HCT116 (cell line): ENCODE data around the gene STARD7. TPM values are rescaled to one million over a fixed set of nuclear protein-coding genes. Genes with fewer than 3 reads are reported as not detected.

ENCODE experiments used
- ATAC-seq: fragments of 200-7000 bp; cut with Tn5 transposase; 2 replicates; pipeline ENCODE4 v1.9.1; 2020; ENCODE audit warnings: mild to moderate bottlenecking, moderate library complexity
- BruUV-seq: library from RNA; stranded (reverse); fragments of 400-500 nt; replicated peaks from 2 replicates; lab custom pipeline; 2021; lab: Mats Ljungman, UMichigan
- CTCF ChIA-PET: fragments of 300-600 bp; sonication (Branson Sonifier 250); formaldehyde crosslinking; loops from one replicate; lab custom pipeline; 2021; ENCODE audit warnings: antibody characterized with exemption; lab: Charles Lee
- POLR2A ChIA-PET: fragments of 300-600, 350-600 bp; sonication (Branson Sonifier 250); formaldehyde crosslinking; loops from one replicate; lab custom pipeline; 2021; ENCODE audit warnings: antibody characterized with exemption; lab: Charles Lee
- RAD21 ChIA-PET, 2 experiments: fragments of 300-600 bp; sonication (Branson Sonifier 250); formaldehyde crosslinking; loops; one replicate each; lab custom pipeline; 2023; ENCODE audit warnings: low total read pairs in 2 of 2; ENCODE audit not compliant: uncharacterized antibody in 2 of 2, unreplicated experiment in 2 of 2, low non-redundant PET in 1 of 2; lab: Charles Lee
- DNase-seq: peaks from one replicate; pipeline ENCODE4 v3.0.0-alpha.2; 2010; ENCODE audit warnings: low read depth, low spot score
- H2AFZ ChIP-seq: fragments of 200-600 bp; shearing (Covaris generic), sonication (generic); 2 replicates; pipeline ENCODE4 v1.6.1; 2017; ENCODE audit warnings: low read depth, mixed run types, mixed read lengths, antibody characterized with exemption, low read length; ENCODE audit not compliant: poor library complexity, severe bottlenecking
- H3K27ac ChIP-seq: 2 replicates; pipeline ENCODE4 v1.5.1; 2012; ENCODE audit warnings: low read depth, low read length
- H3K27me3 ChIP-seq: fragments of 200-600 bp; sonication (generic); 2 replicates; pipeline ENCODE4 v1.6.1; 2016; ENCODE audit warnings: mixed run types, low read length, mixed read lengths; ENCODE audit not compliant: insufficient read depth
- H3K36me3 ChIP-seq, 2 experiments: fragments of 200-500 bp in 1 of 2; fragments of 200-600 bp in 1 of 2; sonication (Bioruptor generic) in 1 of 2; sonication (generic) in 1 of 2; 2 replicates each; pipeline versions ENCODE4 v1.5.1 to v1.6.1; 2014 to 2016; ENCODE audit warnings: low read length in 2 of 2, inconsistent platforms in 1 of 2, mixed read lengths in 1 of 2, mixed run types in 1 of 2; ENCODE audit not compliant: insufficient read depth in 2 of 2, control insufficient read depth in 1 of 2
- H3K4me1 ChIP-seq, 2 experiments: fragments of 200-600 bp in 1 of 2; sonication (generic) in 1 of 2; 2 replicates each; pipeline versions ENCODE4 v1.5.1 to v1.6.1; 2012 to 2017; ENCODE audit warnings: low read length in 2 of 2, inconsistent platforms in 1 of 2, mild to moderate bottlenecking in 1 of 2, mixed read lengths in 1 of 2, mixed run types in 1 of 2, moderate library complexity in 1 of 2; ENCODE audit not compliant: insufficient read depth in 2 of 2, control insufficient read depth in 1 of 2
- H3K4me2 ChIP-seq: fragments of 200-600 bp; sonication (generic); 2 replicates; pipeline ENCODE4 v1.6.1; 2017; ENCODE audit warnings: mixed run types, low read length, mixed read lengths
- H3K4me3 ChIP-seq, 2 experiments: fragments of 200-600 bp in 1 of 2; sonication (generic) in 1 of 2; replicated peaks in 1 of 2; 2 replicates each; pipeline ENCODE4 v1.5.1; 2011 to 2016; ENCODE audit warnings: low read length in 2 of 2, control low read depth in 1 of 2, low read depth in 1 of 2, mild to moderate bottlenecking in 1 of 2, mixed read lengths in 1 of 2, mixed run types in 1 of 2
- H3K79me2 ChIP-seq: fragments of 200-600 bp; sonication (generic); 2 replicates; pipeline ENCODE4 v1.6.1; 2017; ENCODE audit warnings: mild to moderate bottlenecking, mixed run types, low read length, moderate library complexity, mixed read lengths; ENCODE audit not compliant: insufficient read depth
- H3K9ac ChIP-seq: fragments of 200-600 bp; sonication (generic); 2 replicates; pipeline ENCODE4 v1.6.1; 2016; ENCODE audit warnings: low read length, mixed read lengths
- H3K9me2 ChIP-seq: fragments of 200-600 bp; sonication (generic), shearing (Covaris generic); 2 replicates; pipeline ENCODE4 v1.6.1; 2017; ENCODE audit warnings: mixed run types, mild to moderate bottlenecking, moderate library complexity; ENCODE audit not compliant: insufficient read depth
- H3K9me3 ChIP-seq, 2 experiments: fragments of 200-500 bp in 1 of 2; fragments of 200-600 bp in 1 of 2; sonication (Bioruptor generic) in 1 of 2; sonication (generic) in 1 of 2; 2 replicates each; pipeline ENCODE4 v1.6.1; 2014 to 2017; ENCODE audit warnings: low read length in 2 of 2, mixed read lengths in 2 of 2, inconsistent platforms in 1 of 2, low read depth in 1 of 2, mild to moderate bottlenecking in 1 of 2, mixed run types in 1 of 2, moderate library complexity in 1 of 2; ENCODE audit not compliant: control insufficient read depth in 1 of 2, insufficient read depth in 1 of 2
- H4K20me1 ChIP-seq: fragments of 200-600 bp; sonication (generic), shearing (Covaris generic); 2 replicates; pipeline ENCODE4 v1.6.1; 2017; ENCODE audit warnings: mixed run types, mild to moderate bottlenecking, moderate library complexity; ENCODE audit not compliant: insufficient read depth
- CBX3 ChIP-seq: IDR thresholded peaks from 2 replicates; pipeline ENCODE4 v1.6.1; 2012; ENCODE audit warnings: low read depth
- CTCF ChIP-seq, 3 experiments: fragments of 200-600 bp in 1 of 3; sonication (generic) in 1 of 3; IDR thresholded peaks in 2 of 3; conservative IDR thresholded peaks in 1 of 3; 2 replicates each; pipeline ENCODE4 v1.5.1; 2012 to 2017; ENCODE audit warnings: low read depth in 2 of 3, low read length in 2 of 3, antibody characterized with exemption in 1 of 3, borderline replicate concordance in 1 of 3, control low read depth in 1 of 3, mild to moderate bottlenecking in 1 of 3, mixed read lengths in 1 of 3, mixed run types in 1 of 3, moderate library complexity in 1 of 3; ENCODE audit not compliant: insufficient read depth in 1 of 3
- ELF1 ChIP-seq: IDR thresholded peaks from 2 replicates; pipeline ENCODE4 v1.6.1; 2012; ENCODE audit warnings: low read depth, borderline replicate concordance
- EZH2 ChIP-seq: fragments of 200-600 bp; sonication (generic); IDR thresholded peaks from 2 replicates; pipeline ENCODE4 v1.6.1; 2017; ENCODE audit warnings: antibody characterized with exemption, mixed run types
- EZH2phosphoT487 ChIP-seq: fragments of 200-600 bp; IDR thresholded peaks from 2 replicates; pipeline ENCODE4 v1.6.1; 2018; ENCODE audit warnings: antibody characterized with exemption, borderline replicate concordance
- SP1 ChIP-seq: IDR thresholded peaks from 2 replicates; pipeline ENCODE4 v1.6.1; 2012; ENCODE audit warnings: low read depth
- TCF7L2 ChIP-seq: IDR thresholded peaks from 2 replicates; pipeline ENCODE4 v1.7.0; 2011; ENCODE audit warnings: borderline replicate concordance, inconsistent platforms; ENCODE audit not compliant: insufficient read depth, insufficient read length; ENCODE audit errors: extremely low read depth
- ZBTB33 ChIP-seq: IDR thresholded peaks from 2 replicates; pipeline ENCODE4 v1.6.1; 2011; ENCODE audit warnings: mild to moderate bottlenecking, low read length, moderate library complexity; ENCODE audit not compliant: insufficient replicate concordance; ENCODE audit errors: extremely low read depth
- ZNF274 ChIP-seq: fragments of 200-500 bp; sonication (Bioruptor generic); IDR thresholded peaks from 2 replicates; pipeline ENCODE4 v1.6.1; 2014; ENCODE audit warnings: mild to moderate bottlenecking, low read depth, low read length, inconsistent platforms
- intact Hi-C: fragments of 100-400 bp; cut with micrococcal nuclease; formaldehyde crosslinking; loops from 2 replicates; pipeline ENCODE4 v1.10.0; 2022
- total RNA-seq: library from RNA; stranded (reverse); gene quantifications from one replicate; pipeline ENCODE4 v1.2.1, GENCODE V29; 2021; ENCODE audit not compliant: unreplicated experiment

STARD7 gene
- total RNA-seq, 1 experiment from 2014 or later = 160 TPM

GRCh38 chr2:96239091-96239490 lies 30.5 kb upstream of the STARD7 start:
- no peak for DNase-seq
- H4K20me1 ChIP-seq = no peaks in the 10 kb centered on the region
- no peaks in the 10 kb centered on the region for H3K9me2 ChIP-seq
- no peak overlapping the region for H3K9ac ChIP-seq
- ChIA-PET POLR2A (no interaction called here), RAD21 (no interaction called here), CTCF (no interaction called here)
- H3K9me3 ChIP-seq = no peaks in the 10 kb centered on the region
- H3K36me3 ChIP-seq = no peaks in the 10 kb centered on the region
- H3K4me1 ChIP-seq = no peaks in the 10 kb centered on the region
- no peak overlapping the region for H3K4me2 ChIP-seq
- TF ChIP-seq EZH2 = no peak
- no peak for TF ChIP-seq ZBTB33
- no peak for TF ChIP-seq SP1
- no peak for TF ChIP-seq EZH2phosphoT487
- TF ChIP-seq CBX3 = no peak
- TF ChIP-seq ELF1 = no peak
- TF ChIP-seq CTCF (IDR thresholded peaks at IDR 0.05 in 2 of 3, conservative IDR thresholded peaks at IDR 0.05 in 1 of 3; ENCODE audit: borderline replicate concordance in 1 of 3, insufficient read depth in 1 of 3, low read depth in 2 of 3, low read length in 2 of 3) = no peak
- TF ChIP-seq ZNF274 = no peak
- TF ChIP-seq TCF7L2 = no peak
- no peak overlapping the region for H2AFZ ChIP-seq
- H3K27me3 ChIP-seq = no peaks in the 10 kb centered on the region
- ATAC-seq = no peak
- no TSS peak for BruUV-seq
- no peak overlapping the region for H3K4me3 ChIP-seq
- intact Hi-C loops = no loop called here
- H3K27ac ChIP-seq = no peak overlapping the region
- no peaks in the 10 kb centered on the region for H3K79me2 ChIP-seq
